SK-N-SH treated with all-trans-retinoic acid at 6 μM for 48 hours (cell line): ENCODE measurements around the gene ATXN7.

Source experiments
- ARNTL ChIP-seq: fragments of 450-650 bp; formaldehyde crosslinking; IDR thresholded peaks from 2 replicates; pipeline ENCODE4 v1.5.0; 2020; ENCODE audit warnings: low read depth, mild to moderate bottlenecking, moderate library complexity, borderline replicate concordance
- CSDC2 ChIP-seq: fragments of 250-450 bp; sonication (Bioruptor Pico); IDR thresholded peaks from 2 replicates; pipeline ENCODE4 v1.5.0; 2020; ENCODE audit warnings: mild to moderate bottlenecking, moderate library complexity
- GLIS3 ChIP-seq: fragments of 250-450 bp; sonication (Bioruptor Pico); IDR thresholded peaks from 2 replicates; pipeline ENCODE4 v1.5.0; 2020; ENCODE audit warnings: mild to moderate bottlenecking, moderate library complexity
- PATZ1 ChIP-seq: fragments of 250-450 bp; sonication (Bioruptor Pico); IDR thresholded peaks from 2 replicates; pipeline ENCODE4 v1.8.0; 2020; ENCODE audit warnings: mild to moderate bottlenecking, moderate library complexity, borderline replicate concordance
- POU6F1 ChIP-seq: fragments of 250-450 bp; sonication (Bioruptor Pico); IDR thresholded peaks from 2 replicates; pipeline ENCODE4 v1.8.0; 2021; ENCODE audit warnings: low read depth, mild to moderate bottlenecking, moderate library complexity, borderline replicate concordance
- PPARA ChIP-seq: fragments of 250-450 bp; sonication (Bioruptor Pico); IDR thresholded peaks from 2 replicates; pipeline ENCODE4 v1.5.0; 2020; ENCODE audit warnings: mild to moderate bottlenecking, borderline replicate concordance
- RARB ChIP-seq: fragments of 250-450 bp; sonication (Bioruptor Pico); IDR thresholded peaks from 2 replicates; pipeline ENCODE4 v1.8.0; 2021; ENCODE audit warnings: mild to moderate bottlenecking, moderate library complexity
- ZC3H10 ChIP-seq: fragments of 250-450 bp; sonication (Bioruptor Pico); IDR thresholded peaks from 2 replicates; pipeline ENCODE4 v1.5.1; 2021; ENCODE audit warnings: mild to moderate bottlenecking, moderate library complexity
- ZFP3 ChIP-seq: fragments of 250-450 bp; sonication (Bioruptor Pico); IDR thresholded peaks from 2 replicates; pipeline ENCODE4 v1.5.0; 2020; ENCODE audit warnings: mild to moderate bottlenecking, moderate library complexity
- ZFP30 ChIP-seq: fragments of 450-650 bp; formaldehyde crosslinking; IDR thresholded peaks from 2 replicates; pipeline ENCODE4 v1.5.0; 2022; ENCODE audit warnings: mild to moderate bottlenecking, moderate library complexity
- ZNF8 ChIP-seq: fragments of 450-650 bp; formaldehyde crosslinking; IDR thresholded peaks from 2 replicates; pipeline ENCODE4 v1.5.0; 2020; ENCODE audit warnings: mild to moderate bottlenecking, moderate library complexity

GRCh38 chr3:63955830-63956545 lies 92.3 kb downstream of the ATXN7 start:
- no peak for TF ChIP-seq GLIS3 (CRISPR knock-in tag)
- no peak for TF ChIP-seq RARB (CRISPR knock-in tag)
- TF ChIP-seq ZFP30: no peak
- TF ChIP-seq ZFP3 (CRISPR knock-in tag): no peak
- no peak for TF ChIP-seq CSDC2 (CRISPR knock-in tag)
- TF ChIP-seq ZC3H10 (CRISPR knock-in tag): no peak
- TF ChIP-seq POU6F1 (CRISPR knock-in tag): no peak
- TF ChIP-seq PATZ1 (CRISPR knock-in tag): no peak
- no peak for TF ChIP-seq ARNTL
- TF ChIP-seq PPARA: no peak
- no peak for TF ChIP-seq ZNF8 (CRISPR knock-in tag)
